ENCODE data around the gene PIK3R5. TPM values are rescaled to one million over a fixed set of nuclear protein-coding genes. Genes with fewer than 3 reads are reported as not detected.

Gene PIK3R5
- polyA plus RNA-seq, 2 of the 4 experiments (the other 2 are of a cell fraction) = 0.01 TPM; not detected in 1

GRCh38 chr17:8913091-8913490 is 52.4 kb downstream of the PIK3R5 start:
- TF ChIP-seq ZFP36 (IDR thresholded peaks at IDR 0.05; ENCODE audit: borderline replicate concordance, partially characterized antibody) (no peak), KDM1A (IDR thresholded peaks at IDR 0.05; ENCODE audit: low read depth) (no peak)
- H3K9me3 ChIP-seq = peaks cover 22% of the 10 kb centered on the region
- DNase-seq (ENCODE audit: low read depth in 1 of 2, low spot score in 1 of 2) (no peak), ATAC-seq (no peak), FAIRE-seq (no peak)
- WGBS (ENCODE audit: missing lambda C conversion rate) = 52% methylated on average over 6 of the region's 6 CpGs
- CTCF ChIA-PET = interaction anchor here (1.6 to 9.5 kb wide), 2 partner anchors 14 to 18 kb away, joined by 7 to 58 read pairs; no protein-coding TSS in a partner anchor
- H3K4me1 ChIP-seq = no peaks in the 10 kb centered on the region
- no peak overlapping the region for H3K4me2 ChIP-seq
- H3K4me3 ChIP-seq = no peak overlapping the region
- POLR2A ChIA-PET = no interaction called here
- H3K27ac ChIP-seq = no peak overlapping the region

GRCh38 chr17:8912084-8912981 is 53.2 kb downstream of the PIK3R5 start:
- 42% methylated on average over 18 of the region's 18 CpGs for WGBS (ENCODE audit: missing lambda C conversion rate)
- ATAC-seq (no peak), FAIRE-seq (no peak), DNase-seq (ENCODE audit: low read depth in 1 of 2, low spot score in 1 of 2) (no peak)
- ChIA-PET CTCF (interaction anchor here (0.9 to 9.5 kb wide), 6 partner anchors 10 to 86 kb away, joined by 3 to 58 read pairs (median 5); no protein-coding TSS in a partner anchor), POLR2A (no interaction called here)
- Histone ChIP-seq H3K4me3 (no peak overlapping the region), H3K4me1 (no peaks in the 10 kb centered on the region), H3K4me2 (no peak overlapping the region), H3K27ac (no peak overlapping the region), H3K9me3 (peaks cover 15% of the 10 kb centered on the region; the same call in 2 of the 3 replicates)
- TF ChIP-seq BHLHE40 (IDR thresholded peaks at IDR 0.05; ENCODE audit: low read depth, low read length) (no peak), HMGXB4 (CRISPR knock-in tag; IDR thresholded peaks at IDR 0.05; ENCODE audit: borderline replicate concordance) (no peak), PBX3 (IDR thresholded peaks at IDR 0.05) (no peak), RFX5 (IDR thresholded peaks at IDR 0.05) (no peak), ZNF302 (CRISPR knock-in tag; IDR thresholded peaks at IDR 0.05) (no peak)

- POLR2A ChIA-PET = no interaction called here
- DNase-seq (ENCODE audit: low read depth in 1 of 2, low spot score in 1 of 2) = no peak
- no peak overlapping the region for H3K27ac ChIP-seq
- TF ChIP-seq PHF8 (IDR thresholded peaks at IDR 0.05; ENCODE audit: borderline replicate concordance, low read depth) (no peak), POLR2AphosphoS2 (conservative IDR thresholded peaks at IDR 0.05; ENCODE audit: low read length) (no peak), HOXB5 (CRISPR knock-in tag; IDR thresholded peaks at IDR 0.05) (no peak), ELK1 (IDR thresholded peaks at IDR 0.05; ENCODE audit: low read depth, low read length) (no peak), MYC (IDR thresholded peaks at IDR 0.05; ENCODE audit: borderline replicate concordance, low read length) (no peak), CBX8 (IDR thresholded peaks at IDR 0.05) (no peak), SMC3 (IDR thresholded peaks at IDR 0.05) (no peak), MAX (IDR thresholded peaks at IDR 0.05) (no peak), USF2 (IDR thresholded peaks at IDR 0.05) (no peak), HEYL (CRISPR knock-in tag; IDR thresholded peaks at IDR 0.05) (no peak), NFE2L2 (conservative IDR thresholded peaks at IDR 0.05; ENCODE audit: low read length) (no peak), MAZ (IDR thresholded peaks at IDR 0.05; ENCODE audit: borderline replicate concordance, low read depth, low read length) (no peak), FOXS1 (CRISPR knock-in tag; IDR thresholded peaks at IDR 0.05) (no peak)
- 26% methylated on average over 10 of the region's 18 CpGs for WGBS (ENCODE audit: missing lambda C conversion rate)
- peak; percentile 18 to 23; a peak in 1 of 6 replicates for ATAC-seq
- no peaks in the 10 kb centered on the region for H3K4me1 ChIP-seq
- CTCF ChIA-PET = interaction anchor here (0.9 to 9.5 kb wide), 7 partner anchors 10 to 87 kb away, joined by 3 to 58 read pairs (median 8); no protein-coding TSS in a partner anchor
- no peak overlapping the region for H3K4me2 ChIP-seq
- H3K4me3 ChIP-seq = no peak overlapping the region
- FAIRE-seq = no peak
- H3K9me3 ChIP-seq = 0 out of 3 replicates have a peak, but pooled peaks cover 4% of the 10 kb centered on the region
Measured at GRCh38 chr17:8910969-8911604, 54.4 kb downstream of the PIK3R5 start.

Measured in A549 (cell line).